ENCODE data around the gene TMEM132C.

The TMEM132C gene

GRCh38 chr12:128680555-128680954, 413.6 kb downstream of the TMEM132C start:
- DNase-seq: no peak

- no peak for DNase-seq
Observed at GRCh38 chr12:128682548-128683275, 415.7 kb downstream of the TMEM132C start.

GRCh38 chr12:128684352-128684751, 417.4 kb downstream of the TMEM132C start:
- no peak for DNase-seq

GRCh38 chr12:128685903-128686475, 419.0 kb downstream of the TMEM132C start:
- DNase-seq: no peak

- DNase-seq: no peak
Observed at GRCh38 chr12:128687851-128688250, 420.9 kb downstream of the TMEM132C start.

GRCh38 chr12:128690641-128691040, 423.7 kb downstream of the TMEM132C start:
- no peak for DNase-seq

- DNase-seq: no peak
Observed at GRCh38 chr12:128693115-128693514, 426.1 kb downstream of the TMEM132C start.

GRCh38 chr12:128693771-128694170, 426.8 kb downstream of the TMEM132C start:
- DNase-seq: no peak

GRCh38 chr12:128694445-128694844, 427.5 kb downstream of the TMEM132C start:
- no peak for DNase-seq

- no peak for DNase-seq
Observed at GRCh38 chr12:128695697-128696096, 428.7 kb downstream of the TMEM132C start.

- DNase-seq: no peak
Observed at GRCh38 chr12:128698301-128698972, 431.5 kb downstream of the TMEM132C start.

GRCh38 chr12:128699106-128699505, 432.1 kb downstream of the TMEM132C start:
- DNase-seq: no peak

GRCh38 chr12:128702371-128702770, 435.4 kb downstream of the TMEM132C start:
- no peak for DNase-seq

- no peak for DNase-seq
Observed at GRCh38 chr12:128705140-128705539, 438.2 kb downstream of the TMEM132C start.

GRCh38 chr12:128707488-128707887, 440.5 kb downstream of the TMEM132C start:
- DNase-seq: no peak

- DNase-seq: no peak
Observed at GRCh38 chr12:128708789-128709188, 441.8 kb downstream of the TMEM132C start.

GRCh38 chr12:128709660-128710059, 442.7 kb downstream of the TMEM132C start:
- no peak for DNase-seq

GRCh38 chr12:128711486-128711885, 444.5 kb downstream of the TMEM132C start:
- no peak for DNase-seq

GRCh38 chr12:128712622-128713021, 445.7 kb downstream of the TMEM132C start:
- no peak for DNase-seq

- DNase-seq: no peak
Observed at GRCh38 chr12:128715485-128715884, 448.5 kb downstream of the TMEM132C start.

GRCh38 chr12:128724468-128725046, 457.6 kb downstream of the TMEM132C start:
- DNase-seq: no peak

GRCh38 chr12:128726886-128727285, 459.9 kb downstream of the TMEM132C start:
- DNase-seq: no peak

GRCh38 chr12:128727461-128727860, 460.5 kb downstream of the TMEM132C start:
- DNase-seq: no peak

GRCh38 chr12:128727999-128728398, 461.0 kb downstream of the TMEM132C start:
- no peak for DNase-seq
